Ishikawa (cell line): ENCODE results near the gene NOS2.

ENCODE experiments used
- CEBPB ChIP-seq: IDR thresholded peaks from 2 replicates; pipeline ENCODE4 v1.6.1; 2012
- CREB1 ChIP-seq: IDR thresholded peaks from 2 replicates; pipeline ENCODE4 v1.6.1; 2012; ENCODE audit warnings: low read depth
- EGR1 ChIP-seq: IDR thresholded peaks from 2 replicates; pipeline ENCODE4 v1.6.1; 2012
- EP300 ChIP-seq: IDR thresholded peaks from 2 replicates; pipeline ENCODE4 v1.6.1; 2012; ENCODE audit warnings: borderline replicate concordance
- MAX ChIP-seq: IDR thresholded peaks from 2 replicates; pipeline ENCODE4 v1.6.1; 2012
- NFIC ChIP-seq: IDR thresholded peaks from 2 replicates; pipeline ENCODE4 v1.6.1; 2012
- RAD21 ChIP-seq: IDR thresholded peaks from 2 replicates; pipeline ENCODE4 v1.6.1; 2012; ENCODE audit warnings: low read depth
- REST ChIP-seq: IDR thresholded peaks from 2 replicates; pipeline ENCODE4 v1.6.1; 2012; ENCODE audit warnings: low read depth, mild to moderate bottlenecking
- TAF1 ChIP-seq: IDR thresholded peaks from 2 replicates; pipeline ENCODE4 v1.6.1; 2012; ENCODE audit warnings: low read depth, mild to moderate bottlenecking
- TCF12 ChIP-seq: IDR thresholded peaks from 2 replicates; pipeline ENCODE4 v1.6.1; 2012; ENCODE audit warnings: low read depth
- TEAD4 ChIP-seq: IDR thresholded peaks from 2 replicates; pipeline ENCODE4 v1.6.1; 2012
- USF1 ChIP-seq: IDR thresholded peaks from 2 replicates; pipeline ENCODE4 v1.6.1; 2012
- YY1 ChIP-seq: IDR thresholded peaks from 2 replicates; pipeline ENCODE4 v1.6.1; 2012; ENCODE audit warnings: low read depth
- ZBTB7A ChIP-seq: IDR thresholded peaks from 2 replicates; pipeline ENCODE4 v1.6.1; 2012; ENCODE audit warnings: low read depth

NOS2 gene

GRCh38 chr17:27741361-27741861 is 58.9 kb downstream of the NOS2 start:
- TF ChIP-seq USF1 (no peak), CEBPB (no peak), REST (no peak), TAF1 (no peak), YY1 (no peak)

- TF ChIP-seq EP300 = no peak
- TF ChIP-seq RAD21 = no peak
- TF ChIP-seq CEBPB = no peak
- no peak for TF ChIP-seq EGR1
- no peak for TF ChIP-seq ZBTB7A
- TF ChIP-seq MAX = no peak
- TF ChIP-seq REST = no peak
These were observed 66.6 kb downstream of the NOS2 start for GRCh38 chr17:27733773-27734172.

- TF ChIP-seq CEBPB (no peak), CREB1 (no peak), TCF12 (no peak), TEAD4 (no peak), NFIC (no peak), MAX (no peak), EGR1 (no peak), USF1 (no peak)
These were observed 78.5 kb downstream of the NOS2 start for GRCh38 chr17:27721797-27722196.
